Panc1 (cell line): Measurements from ENCODE around the gene WDR88. TPM values are rescaled to one million over a fixed set of nuclear protein-coding genes. Genes with fewer than 3 reads are reported as not detected.

Source experiments
- ATAC-seq: fragments of 200-7000 bp; cut with Tn5 transposase; 2 replicates; pipeline ENCODE4 v1.9.1; 2020; ENCODE audit warnings: mild to moderate bottlenecking, moderate library complexity
- BruUV-seq: library from RNA; stranded (reverse); fragments of 400-500 nt; replicated peaks from 2 replicates; lab custom pipeline; 2021; lab: Mats Ljungman, UMichigan
- CTCF ChIA-PET: fragments of 300-600 bp; sonication (Branson Sonifier 250); formaldehyde crosslinking; loops from one replicate; lab custom pipeline; 2022; ENCODE audit warnings: antibody characterized with exemption; lab: Charles Lee
- POLR2A ChIA-PET: fragments of 300-600 bp; sonication (Branson Sonifier 250); formaldehyde crosslinking; loops from one replicate; lab custom pipeline; 2022; ENCODE audit warnings: antibody characterized with exemption; lab: Charles Lee
- DNase-seq: peaks from one replicate; pipeline ENCODE4 v3.0.0-alpha.2; 2010; ENCODE audit warnings: low read depth, low spot score
- H3K27ac ChIP-seq: 2 replicates; pipeline ENCODE4 v1.5.1; 2011; ENCODE audit warnings: mild to moderate bottlenecking, low read length, inconsistent platforms
- H3K27me3 ChIP-seq: fragments of 200-500 bp; sonication (Bioruptor generic); 2 replicates; pipeline ENCODE4 v1.6.0; 2014; ENCODE audit warnings: low read length, inconsistent platforms; ENCODE audit not compliant: control insufficient read depth, insufficient read depth
- H3K36me3 ChIP-seq: fragments of 200-500 bp; sonication (Bioruptor generic); 2 replicates; pipeline ENCODE4 v1.5.1; 2014; ENCODE audit warnings: inconsistent platforms, mild to moderate bottlenecking, low read length, moderate library complexity; ENCODE audit not compliant: control insufficient read depth, insufficient read depth
- H3K4me1 ChIP-seq: 2 replicates; pipeline ENCODE4 v1.5.1; 2011; ENCODE audit warnings: inconsistent platforms, mild to moderate bottlenecking, low read length, moderate library complexity; ENCODE audit not compliant: control insufficient read depth, insufficient read depth
- H3K4me3 ChIP-seq, 2 experiments: 2 replicates each; pipeline ENCODE4 v1.5.1; 2011 to 2012; ENCODE audit warnings: low read depth in 2 of 2, low read length in 2 of 2, mild to moderate bottlenecking in 2 of 2, inconsistent platforms in 1 of 2, moderate library complexity in 1 of 2
- H3K9me3 ChIP-seq: fragments of 200-500 bp; sonication (Bioruptor generic); 2 replicates; pipeline ENCODE4 v1.5.1; 2014; ENCODE audit warnings: low read depth, mild to moderate bottlenecking, inconsistent platforms, low read length, moderate library complexity; ENCODE audit not compliant: control insufficient read depth, insufficient read depth
- CTCF ChIP-seq: fragments of 450-650 bp; IDR thresholded peaks from 2 replicates; pipeline ENCODE4 v1.5.1; 2017; ENCODE audit warnings: mild to moderate bottlenecking
- POLR2AphosphoS5 ChIP-seq: IDR thresholded peaks from 2 replicates; pipeline ENCODE4 v1.6.1; 2012; ENCODE audit warnings: mild to moderate bottlenecking, low read depth, low read length, moderate library complexity
- REST ChIP-seq, 2 experiments: IDR thresholded peaks; 2 replicates each; pipeline ENCODE4 v1.6.1; 2011 to 2012; ENCODE audit warnings: low read depth in 2 of 2, control low read depth in 1 of 2, low read length in 1 of 2, mild to moderate bottlenecking in 1 of 2, moderate library complexity in 1 of 2; ENCODE audit not compliant: insufficient read depth in 1 of 2
- SIN3A ChIP-seq: IDR thresholded peaks from 2 replicates; pipeline ENCODE4 v1.6.1; 2012; ENCODE audit warnings: low read depth, mild to moderate bottlenecking, low read length, moderate library complexity, borderline replicate concordance; ENCODE audit not compliant: insufficient read depth
- TCF7L2 ChIP-seq: IDR thresholded peaks from 2 replicates; pipeline ENCODE4 v1.6.1; 2011; ENCODE audit warnings: mild to moderate bottlenecking, low read depth, low read length, inconsistent platforms
- in situ Hi-C: cut with HindIII; loops from 2 replicates; pipeline ENCODE4 v1.10.0; 2016; ENCODE audit warnings: low sequenced_read_pairs, low pct_unique_long_range_greater_than_20kb
- intact Hi-C: fragments of 100-400 bp; cut with micrococcal nuclease; formaldehyde crosslinking; loops from one replicate; pipeline ENCODE4 v1.10.0; 2022; ENCODE audit not compliant: unreplicated experiment
- total RNA-seq: library from RNA; stranded (reverse); gene quantifications from one replicate; pipeline ENCODE4 v1.2.1, GENCODE V29; 2021; ENCODE audit not compliant: unreplicated experiment

WDR88 gene
- total RNA-seq, 1 experiment from 2014 or later = 0.31 TPM

- Histone ChIP-seq H3K27ac (0 out of 2 replicates have a peak overlapping the region, but pooled peaks have one; percentile 32), H3K27me3 (no peaks in the 10 kb centered on the region), H3K4me3 (no peak overlapping the region), H3K9me3 (no peaks in the 10 kb centered on the region), H3K36me3 (peaks cover 29% of the 10 kb centered on the region), H3K4me1 (peaks cover 9% of the 10 kb centered on the region)
- no peak for ATAC-seq
- TSS peak; percentile 65 for BruUV-seq
- intact Hi-C loops (no loop called here), in situ Hi-C loops (no loop called here)
- CTCF ChIA-PET = no interaction called here
- POLR2A ChIA-PET = no interaction called here
- TF ChIP-seq REST (IDR thresholded peaks at IDR 0.05; ENCODE audit: insufficient read depth in 1 of 2, low read depth in 2 of 2, low read length in 1 of 2) (no peak), CTCF (no peak), SIN3A (no peak), TCF7L2 (no peak), POLR2AphosphoS5 (no peak)
- DNase-seq = no peak
Observed at GRCh38 chr19:33102893-33103292, 29.0 kb upstream of the WDR88 start.

- no peak for DNase-seq
- in situ Hi-C loops = no loop called here
- no peak for ATAC-seq
- intact Hi-C loops = no loop called here
- ChIA-PET POLR2A (interaction anchor here (0.6 kb wide), 1 partner anchor 110 kb away, joined by 4 read pairs; no protein-coding TSS in a partner anchor), CTCF (no interaction called here)
- Histone ChIP-seq H3K27me3 (no peaks in the 10 kb centered on the region), H3K4me1 (peaks cover 15% of the 10 kb centered on the region), H3K27ac (peak overlapping the region; percentile 48), H3K9me3 (no peaks in the 10 kb centered on the region), H3K4me3 (no peak overlapping the region), H3K36me3 (peaks cover 26% of the 10 kb centered on the region)
- BruUV-seq = no TSS peak
- no peak for TF ChIP-seq POLR2AphosphoS5
- TF ChIP-seq CTCF = no peak
- no peak for TF ChIP-seq TCF7L2
- no peak for TF ChIP-seq REST (IDR thresholded peaks at IDR 0.05; ENCODE audit: insufficient read depth in 1 of 2, low read depth in 2 of 2, low read length in 1 of 2)
- TF ChIP-seq SIN3A = no peak
Observed at GRCh38 chr19:33108161-33108560, 23.8 kb upstream of the WDR88 start.
